Stimulated activated CD4-positive, alpha-beta T cell treated with anti-CD3 and anti-CD28 coated beads, Interleukin-1b, Interleukin-23, amount 100 ng/mL, for 1 hour (primary cell): ENCODE results near the gene FBXO46.
"Not testable (repeated sequence)": the region's sequence is repeated elsewhere in the genome, so short reads cannot be mapped to it uniquely, and the experiment has no call there.

Experiments used
- DNase-seq, 2 donors: peaks; one replicate each; pipeline ENCODE4 v3.0.0-alpha.2; 2020; ENCODE audit warnings: low read depth in 2 of 2

Gene FBXO46

DNA sequence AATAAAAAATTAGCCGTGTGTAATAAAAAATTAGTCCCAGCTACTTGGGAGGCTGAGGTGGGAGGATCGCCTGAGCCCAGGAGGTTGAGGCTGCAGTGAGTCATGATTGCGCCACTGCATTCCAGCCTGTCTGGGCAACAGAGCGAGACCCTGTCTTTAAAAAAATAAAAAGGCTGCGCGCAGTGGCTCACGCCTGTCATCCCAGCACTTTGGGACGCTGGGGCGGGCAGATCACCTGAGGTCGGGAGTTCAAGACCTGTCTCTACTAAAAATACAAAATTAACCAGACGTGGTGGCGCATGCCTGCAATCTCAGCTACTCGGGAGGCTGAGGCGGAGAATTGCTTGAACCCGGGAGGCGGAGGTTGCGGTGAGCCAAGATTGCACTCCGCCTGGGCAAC is 2.0 kb downstream of the FBXO46 start:
- DNase-seq, result not testable (repeated sequence)

DNA sequence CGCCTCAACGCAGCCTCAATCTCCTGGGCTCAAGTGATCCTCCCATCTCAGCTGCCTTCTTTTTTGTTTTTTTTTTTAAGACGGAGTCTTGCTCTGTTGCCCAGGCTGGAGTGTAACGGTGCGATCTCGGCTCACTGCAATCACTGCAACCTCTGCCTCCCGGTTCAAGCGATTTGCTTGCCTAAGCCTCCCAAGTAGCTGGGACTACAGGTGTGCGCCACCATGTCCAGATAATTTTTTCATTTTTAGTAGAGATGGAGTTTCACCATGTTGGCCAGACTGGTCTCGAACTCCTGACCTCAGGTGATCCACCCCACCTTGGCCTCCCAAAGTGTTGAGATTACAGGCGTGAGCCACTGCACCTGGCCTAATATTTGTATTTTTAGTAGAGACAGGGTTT is 10.6 kb downstream of the FBXO46 start:
- not testable (repeated sequence) for DNase-seq

DNA sequence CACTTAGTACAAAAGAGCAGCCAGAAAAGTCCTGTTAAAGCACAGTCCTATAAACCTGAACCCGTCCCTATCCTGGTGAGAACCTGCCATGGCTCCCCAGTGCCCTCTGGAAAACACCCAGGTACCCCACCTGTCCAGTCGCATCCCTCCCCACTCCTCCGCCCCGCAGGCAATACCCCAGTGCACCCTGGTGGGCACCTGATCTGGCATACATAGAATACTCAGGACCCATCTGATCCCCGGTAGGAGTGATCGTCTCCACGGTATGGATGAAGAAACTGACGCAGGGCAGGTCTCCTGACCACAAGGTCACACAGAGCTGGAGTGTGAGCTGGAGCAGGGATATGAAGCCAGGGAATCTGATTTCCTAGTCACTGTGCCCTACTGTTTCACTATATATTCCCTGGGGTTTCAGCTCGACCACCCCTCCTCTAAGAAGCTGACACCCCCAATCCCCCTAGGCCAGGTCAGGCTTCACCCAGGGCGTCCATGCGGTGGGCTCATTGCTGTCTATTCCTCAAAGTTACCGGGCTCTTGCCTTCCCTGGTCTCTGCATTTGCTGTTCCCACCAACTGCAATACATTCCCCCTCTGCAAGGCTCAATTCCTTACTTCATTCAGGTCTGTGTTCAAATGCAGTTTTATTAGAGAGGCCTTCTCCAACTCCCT is 12.6 kb downstream of the FBXO46 start:
- no peak for DNase-seq

DNA sequence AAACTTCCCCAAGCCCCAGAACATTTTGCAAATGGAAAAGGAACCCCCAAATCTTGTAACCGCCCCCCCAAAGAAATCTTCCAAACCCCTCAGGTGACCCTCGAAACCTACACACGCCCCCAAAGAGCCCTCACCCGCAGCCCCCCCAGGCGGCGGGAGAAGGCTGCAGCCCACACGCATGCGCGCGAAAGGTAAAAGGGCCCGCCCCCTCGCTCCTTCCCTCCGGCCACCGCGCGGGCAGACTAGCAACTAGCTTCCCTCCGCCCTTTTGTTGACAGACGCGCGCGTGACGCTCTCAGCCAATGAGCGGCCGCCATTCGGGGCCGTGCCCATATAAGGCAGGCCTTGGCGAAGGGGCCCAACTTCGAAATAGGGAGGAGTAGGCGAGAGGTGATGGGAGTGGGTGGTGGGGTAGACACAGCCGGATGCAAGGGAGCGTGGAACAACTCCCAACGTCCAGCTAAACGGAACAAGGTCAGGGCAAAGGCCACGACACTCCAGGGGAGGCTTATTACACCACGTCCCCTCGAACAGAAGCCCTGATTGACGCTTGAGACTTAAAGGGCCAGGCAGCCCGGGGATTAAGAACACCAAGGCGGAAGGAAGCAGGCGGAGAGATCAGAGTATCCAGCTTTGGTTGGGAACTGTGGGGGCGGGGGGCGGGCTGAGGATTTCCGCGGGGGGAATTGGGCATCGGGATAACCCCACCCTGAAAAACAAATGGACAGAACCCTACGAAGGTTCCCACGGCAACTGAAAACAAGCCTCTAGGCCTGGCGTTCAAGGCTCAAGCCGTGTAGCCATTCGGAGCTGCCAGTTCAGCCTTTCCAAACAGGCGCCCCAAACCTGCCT is 13.3 kb downstream of the FBXO46 start:
- peak; percentile 83 to 95 for DNase-seq

DNA sequence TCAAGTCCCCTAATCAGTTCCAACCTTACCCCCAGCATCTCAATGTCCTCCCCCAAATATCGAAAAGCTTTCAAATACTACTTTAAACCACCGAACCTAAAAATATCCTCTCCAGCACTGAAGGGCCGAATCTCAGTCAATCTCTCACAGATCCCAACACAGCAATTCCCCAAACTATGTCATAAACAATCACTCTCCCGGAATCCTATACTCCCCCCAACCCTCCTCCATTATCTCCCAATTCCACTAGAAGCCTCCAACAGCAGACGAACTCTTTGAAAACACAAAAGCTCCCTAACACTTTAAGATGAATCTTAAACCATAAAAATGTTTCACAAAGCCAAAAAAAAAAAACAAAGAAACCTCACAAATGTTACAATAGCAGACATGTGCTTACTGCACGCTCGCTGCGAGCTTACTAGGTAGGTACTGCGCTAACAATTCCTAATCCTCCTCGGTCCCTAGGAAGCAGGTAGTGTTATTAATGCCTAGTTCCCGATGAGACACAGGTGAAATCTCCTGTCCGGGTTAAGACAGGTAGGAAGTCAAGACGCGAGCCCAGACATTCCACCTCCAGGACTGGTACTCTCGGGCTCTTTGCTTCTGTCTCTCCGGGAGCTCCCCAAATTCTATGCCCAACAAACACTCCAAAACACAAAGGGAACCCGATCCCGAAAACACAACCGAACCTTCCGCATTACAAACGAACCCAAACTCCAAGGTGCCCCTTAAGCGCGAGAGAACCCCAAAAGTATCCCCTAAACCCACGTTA is 14.2 kb downstream of the FBXO46 start:
- DNase-seq, result no peak

DNA sequence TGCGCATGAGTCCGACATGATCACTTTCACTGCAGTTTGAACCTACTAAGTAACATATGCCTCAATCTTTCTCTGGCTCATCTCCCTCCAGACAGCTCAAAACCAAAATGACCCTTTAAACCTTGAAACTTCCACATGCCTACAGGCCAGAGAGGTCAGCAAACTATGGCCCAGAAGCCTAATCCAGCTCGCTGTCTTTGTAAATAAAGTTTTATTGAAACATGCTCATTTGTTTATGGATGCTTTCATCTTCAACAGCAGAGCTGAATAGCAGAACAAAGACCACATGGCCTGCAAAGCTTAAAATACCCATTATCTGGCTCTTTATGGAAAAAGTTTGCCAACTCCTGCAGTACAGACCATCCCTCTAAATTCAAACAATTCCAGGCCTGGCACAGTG is 15.6 kb downstream of the FBXO46 start:
- DNase-seq, result no peak

DNA sequence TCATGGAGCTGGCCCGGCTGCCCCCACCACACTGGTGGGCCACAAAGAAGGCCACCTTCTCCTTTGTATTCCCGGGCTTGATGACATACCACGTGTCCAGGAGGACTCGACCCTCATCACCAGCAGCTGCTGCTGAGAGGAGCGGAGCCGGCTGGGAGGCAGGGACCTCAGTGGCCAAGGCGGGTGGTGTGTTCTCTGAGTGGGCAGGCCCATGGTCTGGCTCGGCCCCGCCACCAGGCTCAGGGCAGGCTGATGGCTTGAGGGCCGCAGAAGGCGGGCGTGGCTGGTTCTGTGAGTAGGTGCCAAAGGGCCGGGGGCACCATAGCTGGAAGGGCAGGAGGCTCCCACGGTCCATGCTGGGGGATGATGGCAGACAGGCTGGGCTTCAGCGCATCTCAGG is 17.6 kb downstream of the FBXO46 start:
- DNase-seq, result no peak

DNA sequence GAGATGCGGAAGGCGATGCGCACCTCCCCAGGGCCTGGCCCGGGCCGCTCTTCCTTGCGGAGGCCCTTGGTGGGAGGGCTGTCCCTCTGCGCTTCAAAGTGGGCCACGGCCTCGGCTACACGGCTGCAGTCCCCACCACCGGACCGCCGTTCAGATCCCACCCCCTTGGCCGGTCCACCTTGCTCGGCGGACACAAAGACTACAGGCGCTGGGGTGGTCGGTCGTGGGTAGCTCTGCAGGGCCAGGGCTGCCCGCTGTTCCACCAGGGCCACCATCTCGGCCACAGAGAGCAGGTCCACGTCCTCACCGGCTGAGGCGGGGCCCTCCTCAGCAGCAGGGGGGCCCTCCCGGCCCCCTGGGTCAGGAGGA is 18.0 kb downstream of the FBXO46 start:
- DNase-seq, result no peak

DNA sequence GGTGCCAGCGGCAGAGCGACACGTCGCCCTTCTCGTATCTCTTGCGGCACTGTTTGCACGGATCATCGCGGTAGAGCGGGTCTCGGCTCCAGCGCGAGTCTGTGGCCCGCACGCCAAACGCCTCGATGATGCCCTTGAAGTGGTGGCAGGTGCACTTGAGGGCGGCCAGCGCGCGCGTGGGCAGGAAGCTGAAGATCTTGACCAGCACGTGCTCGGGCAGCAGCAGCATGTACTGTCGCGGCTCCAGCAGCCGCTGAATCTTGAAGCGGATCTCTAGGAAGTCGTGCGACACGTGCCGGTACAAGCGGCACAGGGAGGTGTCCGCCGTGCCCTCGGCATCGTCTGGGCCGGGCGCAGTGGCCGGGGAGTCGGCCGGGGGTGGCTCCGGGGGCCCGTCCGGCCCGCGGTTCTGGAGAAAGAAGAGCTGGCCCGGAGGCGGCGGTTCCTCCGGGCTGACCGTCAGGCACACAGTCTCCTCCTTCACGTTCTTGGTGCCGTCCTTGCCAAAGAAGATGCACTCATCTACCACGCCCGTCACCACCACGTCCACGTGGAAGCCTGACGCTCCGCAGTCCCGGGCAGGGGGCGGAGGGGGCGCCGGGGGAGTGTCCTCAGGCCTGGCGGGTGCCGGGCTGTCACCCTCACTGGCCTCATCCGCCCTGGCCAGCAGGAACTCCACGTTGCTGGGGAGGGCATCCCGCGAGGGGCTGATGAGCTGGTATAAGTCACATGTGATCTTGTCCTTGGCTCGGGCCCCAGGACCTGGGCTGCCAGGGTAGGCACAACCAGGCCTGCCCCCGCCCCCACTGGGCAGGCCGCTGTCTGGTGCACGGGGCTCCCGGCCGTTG is 18.6 kb downstream of the FBXO46 start:
- DNase-seq, result no peak

DNA sequence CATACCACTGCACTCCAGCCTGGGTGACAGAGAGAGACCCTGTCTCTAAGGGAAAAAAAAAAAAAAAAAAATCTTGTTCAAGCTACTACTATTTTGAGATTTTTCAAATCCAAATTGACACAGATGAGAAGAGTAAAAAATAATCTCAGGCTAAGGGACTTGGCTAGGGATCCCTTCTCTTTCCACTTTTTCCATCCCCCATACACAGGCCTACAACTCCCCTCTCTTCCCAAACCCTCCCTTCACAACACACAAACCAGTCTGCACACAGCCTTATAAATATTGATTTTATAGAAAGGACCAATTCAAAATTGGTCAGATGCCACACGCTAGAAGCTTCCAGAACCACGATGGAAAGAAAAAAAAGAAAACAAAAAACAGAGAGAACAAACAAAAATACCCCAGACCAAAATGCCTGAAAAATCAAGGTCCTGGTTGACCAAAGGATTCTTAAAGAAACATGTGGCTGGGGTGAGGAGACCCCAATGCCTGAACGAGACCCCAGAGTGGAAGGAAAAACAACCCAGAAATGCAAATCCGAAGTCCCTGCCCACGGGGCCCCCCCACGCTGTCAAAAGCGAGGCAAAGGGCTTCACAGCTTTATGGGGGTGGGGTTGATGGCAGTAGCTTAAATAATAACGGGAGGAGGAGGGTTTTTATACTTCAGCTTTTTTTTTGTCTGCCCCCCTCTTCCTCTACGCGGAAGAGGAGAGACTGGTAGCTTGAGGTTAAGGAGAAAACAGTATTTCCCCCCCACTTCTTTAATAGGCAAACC is 20.2 kb downstream of the FBXO46 start:
- no peak for DNase-seq

DNA sequence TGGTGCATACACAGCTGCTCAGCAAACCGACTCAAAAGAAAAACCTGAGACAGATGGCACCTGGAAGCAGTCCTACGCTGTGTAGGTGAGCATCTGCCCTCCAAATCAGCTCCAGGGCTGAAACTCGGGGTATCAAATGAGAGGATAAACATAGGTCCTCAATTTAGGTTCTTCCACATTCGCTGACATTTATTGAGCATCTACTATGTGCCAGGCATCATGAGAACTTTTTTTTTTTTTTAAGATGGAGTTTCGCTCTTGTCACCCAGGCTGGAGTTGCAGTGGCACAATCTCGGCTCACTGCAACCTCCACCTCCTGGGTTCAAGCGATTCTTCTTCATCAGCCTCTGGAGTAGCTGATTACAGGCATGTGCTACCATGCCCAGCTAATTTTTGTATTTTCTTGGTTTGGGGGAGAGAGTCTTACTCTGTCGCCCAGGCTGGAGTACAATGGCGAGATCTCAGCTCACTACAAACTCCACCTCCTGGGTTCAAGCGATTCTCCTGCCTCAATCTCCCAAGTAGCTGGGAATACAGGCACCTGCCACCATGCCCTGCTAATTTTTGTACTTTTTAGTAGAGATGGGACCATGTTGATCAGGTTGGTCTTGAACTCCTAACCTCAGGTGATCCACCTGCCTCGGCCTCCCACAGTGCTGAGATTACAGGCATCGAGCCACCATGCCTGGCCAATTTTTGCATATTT is 24.8 kb downstream of the FBXO46 start:
- no peak for DNase-seq

DNA sequence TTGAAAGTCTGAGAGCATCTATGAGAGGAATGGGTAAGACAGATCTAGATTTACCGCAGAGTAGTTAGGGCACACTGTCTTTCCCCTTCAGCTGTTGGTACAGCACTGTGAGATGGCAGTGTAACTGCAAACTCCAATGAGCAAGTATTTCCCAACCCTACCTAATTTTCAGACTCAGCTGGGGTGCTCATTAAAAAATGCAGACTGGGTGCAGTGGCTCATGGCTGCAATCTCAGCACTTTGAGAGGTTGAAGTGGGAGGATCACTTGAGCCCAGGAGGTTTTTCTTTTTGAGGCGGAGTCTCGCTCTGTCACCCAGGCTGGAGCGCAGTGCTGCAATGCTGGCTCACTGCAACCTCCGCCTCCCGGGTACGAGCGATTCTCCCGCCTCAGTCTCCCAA is 25.6 kb downstream of the FBXO46 start:
- no peak for DNase-seq

DNA sequence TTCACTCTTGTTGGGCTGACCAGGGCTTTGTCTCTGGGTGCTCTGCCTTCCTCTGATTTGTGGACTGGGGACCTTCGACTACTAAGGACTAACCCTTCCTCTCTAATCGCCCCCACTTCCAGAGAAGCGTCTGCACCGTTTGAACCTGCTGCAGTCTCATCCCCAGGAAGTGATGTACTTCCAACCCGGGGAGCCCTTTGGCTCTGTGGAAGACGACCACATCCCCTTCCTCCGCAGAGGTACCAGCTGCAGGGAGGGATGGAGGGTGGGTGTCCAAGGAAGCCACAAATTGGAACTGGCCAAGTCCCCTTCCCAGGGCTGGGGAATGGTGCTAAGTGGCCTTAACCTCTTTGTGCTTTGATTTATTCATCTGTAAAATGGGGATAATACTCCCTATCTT is 29.0 kb downstream of the FBXO46 start:
- DNase-seq, result no peak

DNA sequence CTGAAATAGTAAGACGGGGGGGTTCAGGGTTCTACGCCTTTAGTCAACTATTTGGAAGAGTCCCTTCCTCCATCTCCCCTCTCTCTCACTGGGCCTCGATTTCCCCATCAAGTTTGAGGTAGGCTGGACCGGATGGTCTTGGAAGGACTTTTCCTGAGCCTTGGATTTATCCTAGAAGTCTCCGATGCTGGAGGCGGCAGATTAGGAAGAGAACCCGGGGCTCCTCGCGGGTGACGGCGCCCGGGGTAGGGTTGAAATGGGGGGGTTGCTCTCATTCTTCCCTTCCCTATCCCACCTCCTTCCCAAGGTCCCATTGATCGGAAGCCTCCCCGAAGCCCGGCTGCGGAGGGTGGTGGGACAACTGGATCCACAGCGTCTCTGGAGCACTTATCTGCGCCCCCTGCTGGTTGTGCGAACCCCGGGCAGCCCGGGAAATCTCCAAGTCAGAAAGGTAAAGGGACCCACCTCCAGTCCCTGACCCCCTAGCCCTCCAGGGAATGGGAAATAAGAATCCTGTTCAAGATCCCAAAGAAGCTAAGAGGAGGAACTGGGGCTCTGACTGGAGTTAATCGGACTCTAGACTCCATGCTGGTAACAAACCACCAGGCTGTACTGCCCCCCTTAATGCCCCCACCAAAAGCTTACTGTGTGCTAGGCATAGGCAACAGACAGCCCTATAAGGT is 37.4 kb downstream of the FBXO46 start:
- peak in 1 of 2 donors; percentile 63 for DNase-seq

DNA sequence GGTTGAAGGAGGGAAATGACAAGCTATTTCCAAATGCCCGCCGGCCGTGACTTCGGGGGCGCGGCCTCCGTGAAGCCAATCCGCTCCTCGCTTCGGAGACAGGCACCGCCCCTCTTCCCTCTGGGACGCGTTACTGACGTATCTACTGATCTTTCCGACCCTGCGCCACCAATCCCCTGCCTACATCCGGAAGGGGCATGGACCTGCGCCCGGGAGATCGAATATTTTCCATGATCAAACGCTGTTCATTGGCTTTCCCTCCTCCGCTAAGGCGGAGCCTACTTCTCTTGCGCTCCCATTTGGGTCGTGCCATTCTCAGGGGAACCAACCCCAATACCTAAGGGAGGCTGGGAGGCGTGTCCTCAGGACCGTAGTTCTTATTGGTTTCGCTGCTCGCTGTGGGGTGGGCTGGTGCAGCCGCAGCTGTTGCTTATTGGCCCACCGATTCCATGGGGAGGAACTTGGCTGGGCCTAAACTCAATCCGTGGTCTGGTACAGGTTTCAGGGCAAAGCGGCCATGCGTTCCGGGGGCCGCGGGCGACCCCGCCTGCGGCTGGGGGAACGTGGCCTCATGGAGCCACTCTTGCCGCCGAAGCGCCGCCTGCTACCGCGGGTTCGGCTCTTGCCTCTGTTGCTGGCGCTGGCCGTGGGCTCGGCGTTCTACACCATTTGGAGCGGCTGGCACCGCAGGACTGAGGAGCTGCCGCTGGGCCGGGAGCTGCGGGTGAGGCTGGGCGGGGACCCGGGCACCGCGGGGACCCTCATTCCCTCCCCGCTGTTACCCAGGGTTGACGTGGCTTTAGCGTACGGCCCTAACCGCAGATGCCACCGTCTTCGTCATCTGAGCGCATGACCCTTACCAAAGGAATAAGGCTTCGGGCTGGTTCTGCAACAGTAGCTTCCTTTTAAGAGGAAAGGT is 38.2 kb downstream of the FBXO46 start, which contains the start of gene QPCTL:
TSS of gene QPCTL (plus strand) at position 480 of the 919 bp plus-strand sequence. CDS start at position 518, 38 bp downstream.
- DNase-seq, result peak; percentile 85 to 94

DNA sequence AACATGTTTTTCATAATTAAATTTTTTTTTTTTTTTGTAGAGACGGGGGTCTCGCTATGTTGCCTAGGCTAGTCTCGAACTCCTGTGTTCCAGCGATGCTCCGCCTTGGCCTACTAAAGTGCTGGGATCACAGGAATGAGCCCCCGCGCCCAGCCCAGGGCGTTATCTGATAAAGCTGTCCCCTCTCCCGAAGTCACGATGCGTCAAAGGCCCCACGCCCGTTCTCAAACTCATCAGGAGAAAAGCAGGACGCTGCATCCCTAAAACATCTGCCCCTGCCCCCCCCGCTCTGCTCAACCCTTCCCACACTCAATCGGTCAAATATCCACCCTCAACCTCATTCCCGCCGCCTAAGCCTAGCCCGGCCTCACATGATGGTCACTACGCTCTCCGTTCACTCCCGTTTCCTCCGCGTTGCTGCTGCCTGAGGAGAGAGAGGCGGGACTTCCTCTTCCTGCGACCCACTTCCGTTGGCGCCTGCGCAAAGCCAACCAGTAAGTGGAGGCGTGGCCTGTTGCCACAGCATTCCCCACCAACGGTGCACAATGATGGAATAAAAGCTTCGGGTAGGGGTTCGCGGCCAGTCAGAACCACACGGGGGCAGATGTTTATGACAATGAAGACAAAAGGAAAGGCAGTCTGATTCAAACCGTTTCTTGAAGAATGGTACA is 39.0 kb downstream of the FBXO46 start, which contains the start of gene SNRPD2:
TSS of gene SNRPD2 (minus strand) at position 438 of the 671 bp plus-strand sequence. CDS start at position 373, 65 bp downstream.
- peak; percentile 78 to 80 for DNase-seq

DNA sequence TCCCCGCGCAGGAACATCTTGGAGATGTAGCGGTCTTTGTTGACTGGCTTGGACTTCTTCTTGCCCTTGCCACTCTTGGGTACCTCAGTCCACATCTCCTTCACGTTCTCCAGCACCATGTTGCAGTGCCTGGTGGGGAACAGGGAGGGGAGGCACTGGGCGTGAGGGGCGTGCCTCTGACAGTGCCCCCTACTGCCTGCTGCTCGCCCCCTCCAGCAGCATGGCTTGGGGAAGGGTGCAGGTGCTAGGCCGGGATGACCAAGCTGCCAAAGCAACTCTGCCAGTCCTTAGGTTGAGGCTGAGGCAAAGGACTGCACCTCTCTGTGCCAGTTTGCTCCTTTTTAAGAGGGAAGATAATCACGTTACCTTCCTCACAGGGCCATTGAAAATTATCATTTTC is 43.1 kb downstream of the FBXO46 start:
- no peak for DNase-seq

DNA sequence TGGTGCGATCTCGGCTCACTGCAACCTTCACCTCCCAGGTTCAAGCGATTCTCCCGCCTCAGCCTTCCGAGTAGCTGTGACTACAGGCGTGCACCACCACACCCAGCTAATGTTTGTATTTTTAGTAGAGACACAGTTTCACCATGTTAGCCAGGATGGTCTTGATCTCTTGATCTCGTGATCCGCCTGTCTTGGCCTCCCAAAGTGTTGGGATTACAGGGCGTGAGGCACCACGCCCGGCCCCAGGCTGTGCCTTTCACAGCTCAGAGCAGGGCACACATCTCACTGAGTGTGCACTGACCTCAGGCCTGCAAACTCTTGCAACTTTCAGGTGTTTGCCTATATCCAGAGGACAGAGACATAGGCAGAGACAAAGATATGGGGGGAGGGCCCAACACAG is 45.7 kb downstream of the FBXO46 start:
- not testable (repeated sequence) for DNase-seq
